Measurements from ENCODE around the gene OXCT1.
"Not testable (repeated sequence)": the region's sequence is repeated elsewhere in the genome, so short reads cannot be mapped to it uniquely, and the experiment has no call there.

Gene OXCT1

DNA sequence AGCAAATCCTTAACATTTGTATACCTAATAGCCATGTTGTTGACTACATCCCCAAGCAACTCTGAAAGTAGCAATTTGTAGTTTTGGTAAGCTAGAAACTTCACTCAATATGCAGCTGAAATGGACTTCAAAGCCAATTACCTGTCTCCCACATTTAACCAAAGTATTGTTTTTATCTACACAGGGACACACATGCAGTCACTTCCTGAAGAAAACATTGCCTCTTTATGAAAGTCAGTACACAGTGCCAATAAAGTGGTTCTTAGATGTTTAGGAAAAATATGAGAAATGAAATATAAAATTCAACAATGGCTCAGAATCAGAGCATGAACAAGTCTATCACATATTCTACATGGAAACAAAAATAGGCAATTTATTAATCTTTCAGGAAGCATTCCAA lies 49.2 kb downstream of the OXCT1 start:
- DNase-seq = no peak

- no peak for DNase-seq
These were observed 50.1 kb downstream of the OXCT1 start for GRCh38 chr5:41820150-41820549.

DNA sequence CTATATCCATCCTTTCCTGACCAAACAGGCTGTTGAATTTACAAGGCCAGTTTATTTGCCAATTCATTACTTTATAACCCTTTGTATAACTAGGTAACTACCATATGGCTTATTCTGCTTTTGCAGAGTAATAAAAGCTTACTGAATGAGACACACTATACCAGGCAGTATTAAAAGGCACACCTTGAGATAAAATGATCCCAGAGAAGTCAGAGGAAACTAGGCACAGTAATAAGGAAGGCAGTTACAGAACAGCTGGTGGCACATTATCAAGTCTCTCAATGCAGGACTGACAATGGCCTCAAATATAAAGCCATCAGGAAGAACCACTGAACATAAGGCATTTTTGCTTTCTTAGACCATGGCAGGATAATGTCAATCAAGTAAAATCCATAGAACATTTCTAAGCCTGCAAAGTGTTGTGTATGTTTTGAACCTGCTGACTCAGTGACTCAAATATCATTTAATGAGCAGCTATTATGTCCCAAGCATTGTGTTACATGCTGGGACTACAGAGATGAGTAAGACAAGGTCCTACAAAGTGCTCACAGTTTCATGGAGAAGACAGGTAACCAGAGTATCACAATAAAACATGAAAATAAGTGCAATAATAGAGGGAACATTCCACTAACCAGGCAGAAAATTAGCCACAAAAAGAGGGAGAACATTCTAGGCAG lies 52.5 kb downstream of the OXCT1 start:
- DNase-seq = no peak

DNA sequence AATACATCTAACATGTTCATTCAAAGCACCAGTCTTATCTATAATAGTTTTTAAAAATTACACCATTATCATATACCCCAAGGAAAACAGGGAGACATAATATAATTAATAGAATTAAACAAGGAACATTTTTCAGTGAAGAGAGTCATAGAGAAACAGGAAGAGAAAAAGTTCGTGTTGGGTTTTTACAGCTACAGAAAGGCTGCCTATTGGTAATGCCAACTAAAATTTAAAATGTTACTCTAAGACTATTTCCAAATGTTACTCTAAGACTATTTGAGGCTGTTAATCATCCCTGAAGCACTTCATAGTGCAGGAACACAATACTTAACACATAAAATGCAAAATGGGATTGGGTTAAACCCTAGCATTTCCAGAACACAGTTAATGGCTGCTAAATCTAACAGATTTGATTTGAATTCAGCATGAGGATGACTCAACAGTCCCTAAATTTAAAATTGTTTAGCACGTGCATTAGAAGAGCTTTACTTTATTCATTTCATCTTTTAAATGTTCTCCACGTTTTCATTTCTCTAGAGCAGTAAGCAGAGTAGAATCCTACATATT lies 54.5 kb downstream of the OXCT1 start:
- DNase-seq = no peak

- DNase-seq = no peak
These were observed 55.0 kb downstream of the OXCT1 start for GRCh38 chr5:41815261-41815660.

DNA sequence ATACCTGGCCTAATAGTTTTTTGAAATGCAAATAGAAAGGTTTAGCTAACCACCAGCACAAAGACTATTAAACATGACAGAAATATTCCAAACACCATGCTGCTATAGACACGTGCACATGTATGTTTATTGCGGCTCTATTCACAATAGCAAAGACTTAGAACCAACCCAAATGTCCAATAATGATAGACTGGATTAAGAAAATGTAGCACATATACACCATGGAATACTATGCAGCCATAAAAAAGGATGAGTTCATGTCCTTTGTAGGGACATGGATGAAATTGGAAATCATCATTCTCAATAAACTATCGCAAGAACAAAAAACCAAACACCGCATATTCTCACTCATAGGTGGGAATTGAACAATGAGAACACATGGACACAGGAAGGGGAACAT lies 55.9 kb downstream of the OXCT1 start:
- not testable (repeated sequence) for DNase-seq

- no peak for DNase-seq
These were observed 58.1 kb downstream of the OXCT1 start for GRCh38 chr5:41812156-41812555.

DNA sequence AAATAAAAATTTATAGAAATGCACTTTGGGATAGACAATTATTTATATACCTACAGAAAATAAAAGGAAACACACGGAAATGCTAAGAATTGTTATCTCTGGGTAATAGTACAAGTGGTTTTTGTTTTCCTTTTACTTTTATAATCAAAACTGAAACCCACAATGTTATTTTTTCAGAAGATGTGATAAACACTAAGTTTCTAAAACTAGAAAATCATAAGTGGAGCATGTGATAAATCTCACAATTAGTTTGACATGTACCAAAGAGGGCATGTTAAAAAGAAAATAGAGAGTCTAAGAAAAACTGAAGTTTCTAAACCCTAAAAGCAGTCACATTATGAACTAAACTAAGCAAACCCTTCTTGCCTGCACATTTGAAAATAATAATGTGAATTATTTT lies 61.1 kb downstream of the OXCT1 start:
- DNase-seq = no peak

DNA sequence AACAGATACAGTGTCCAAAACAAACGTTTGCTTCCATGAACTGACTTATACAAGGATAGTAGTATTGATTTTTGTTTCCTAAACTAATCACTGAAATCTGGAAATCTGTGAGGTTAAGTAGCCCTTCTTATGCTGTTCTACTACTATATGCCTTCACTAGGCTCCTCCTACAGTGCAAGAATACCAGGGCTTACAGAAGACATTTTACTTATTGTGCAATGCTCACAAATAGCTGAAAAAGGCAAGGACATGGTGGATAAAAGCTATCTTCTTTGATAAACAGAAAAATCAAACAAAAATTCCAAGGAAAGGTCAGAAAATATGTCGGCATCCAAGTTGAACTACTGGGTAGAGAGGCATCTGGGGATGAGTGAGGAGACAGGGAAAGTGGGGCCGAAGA lies 61.9 kb downstream of the OXCT1 start:
- DNase-seq = no peak

DNA sequence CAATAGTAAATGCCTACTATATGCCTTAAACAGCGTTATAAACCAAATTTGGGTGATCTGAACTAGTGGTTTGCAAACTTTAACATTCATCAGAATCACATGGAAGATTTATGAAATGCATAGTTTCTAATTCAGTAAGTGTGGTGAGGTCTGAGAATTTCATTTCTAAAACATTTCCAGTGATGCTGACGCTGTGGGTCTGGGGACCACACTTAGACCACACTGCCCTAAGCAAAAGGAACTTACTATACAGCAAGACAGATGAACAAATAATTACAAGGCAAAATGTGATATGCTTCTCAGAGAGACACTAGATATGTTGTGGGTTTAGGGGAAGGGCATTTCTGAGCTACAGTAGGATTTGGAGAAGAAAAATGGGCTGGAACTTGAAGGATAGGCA lies 72.6 kb downstream of the OXCT1 start:
- DNase-seq = no peak

GRCh38 chr5:41796061-41796460 lies 74.2 kb downstream of the OXCT1 start:
- DNase-seq = no peak

DNA sequence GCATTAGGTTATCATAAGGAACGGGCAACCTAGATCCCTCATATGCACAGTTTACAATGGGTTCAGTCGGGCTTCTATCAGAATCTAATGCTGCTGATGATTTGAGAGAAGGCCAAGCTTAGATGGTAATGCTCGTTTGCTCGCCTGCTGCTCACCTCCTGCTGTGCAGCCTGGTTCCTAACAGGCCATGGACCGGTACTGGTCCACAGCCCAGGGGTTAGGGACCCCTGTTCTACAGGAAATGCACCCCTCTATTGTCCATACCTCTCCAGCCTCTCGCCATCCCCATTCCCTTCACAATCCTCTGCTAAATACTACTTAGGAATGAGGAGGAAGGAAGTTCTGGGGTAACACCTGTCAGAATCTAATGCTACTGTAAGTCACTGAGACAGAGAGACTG lies 75.1 kb downstream of the OXCT1 start:
- DNase-seq = no peak

DNA sequence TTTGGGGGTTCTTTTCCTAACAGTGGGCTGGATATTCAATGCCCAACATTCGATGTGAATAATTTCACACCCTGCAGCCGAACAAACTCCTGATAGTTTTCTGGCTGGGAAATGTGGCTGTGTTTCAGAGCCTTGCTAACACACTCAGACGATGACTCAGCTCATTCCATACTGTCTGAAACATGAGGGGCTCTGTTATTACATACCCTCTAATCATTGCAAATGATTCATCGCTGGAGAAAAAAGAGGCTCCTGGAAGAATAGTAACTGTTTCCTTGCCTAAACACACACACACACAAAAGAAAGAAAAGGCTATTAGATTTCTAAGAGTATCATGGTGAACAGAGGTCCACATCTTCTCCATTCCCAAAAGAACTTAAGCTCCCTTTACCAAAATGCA lies 75.8 kb downstream of the OXCT1 start:
- DNase-seq = no peak

DNA sequence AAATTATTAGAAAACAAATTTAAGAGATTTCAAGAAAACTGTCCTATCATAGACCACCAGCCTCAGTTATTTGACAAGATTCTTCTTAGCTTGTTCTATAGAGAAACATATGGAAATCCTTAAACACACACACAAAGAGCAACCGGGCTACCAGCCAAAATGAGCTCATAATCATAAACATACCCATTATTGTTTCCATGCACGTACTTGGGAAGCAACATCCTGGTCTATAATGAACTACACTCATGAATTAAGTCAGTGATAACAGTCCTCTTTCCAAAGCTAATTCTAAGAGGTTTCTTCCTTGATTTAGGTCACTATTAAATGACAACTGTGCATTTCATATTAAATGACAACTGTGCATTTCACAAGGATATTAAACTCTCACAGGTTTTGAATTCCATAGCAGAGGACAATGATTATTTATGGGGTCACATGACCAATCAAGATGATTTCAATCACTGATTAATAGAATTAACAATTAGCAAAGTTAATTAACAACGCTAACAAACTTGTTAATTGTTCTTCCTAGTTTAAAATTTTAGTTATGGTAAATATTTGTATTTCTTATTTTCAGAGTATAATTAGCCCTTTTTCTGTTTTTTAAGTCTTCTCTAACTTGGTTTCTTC lies 77.0 kb downstream of the OXCT1 start:
- no peak for DNase-seq

- DNase-seq = no peak
These were observed 80.0 kb downstream of the OXCT1 start for GRCh38 chr5:41790038-41790776.

DNA sequence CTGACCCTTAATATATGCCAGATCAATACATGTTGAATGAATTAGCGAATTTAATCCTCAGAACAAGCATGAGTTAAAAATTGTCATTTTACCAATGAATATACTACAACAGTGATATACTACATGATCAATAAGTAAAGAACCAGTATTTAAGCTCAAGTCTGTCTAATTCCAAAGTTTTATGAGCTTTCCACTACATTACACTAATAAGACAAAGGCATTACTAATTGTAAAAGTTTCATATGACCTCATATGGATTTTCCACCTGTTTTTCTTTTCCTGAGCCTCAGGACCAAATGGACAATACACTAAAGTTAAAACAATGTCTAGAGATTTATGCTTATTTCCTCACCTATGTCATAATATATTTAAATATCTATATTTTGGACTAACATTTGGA lies 80.8 kb downstream of the OXCT1 start:
- DNase-seq = no peak

- DNase-seq = no peak
These were observed 81.3 kb downstream of the OXCT1 start for GRCh38 chr5:41788941-41789368.

DNA sequence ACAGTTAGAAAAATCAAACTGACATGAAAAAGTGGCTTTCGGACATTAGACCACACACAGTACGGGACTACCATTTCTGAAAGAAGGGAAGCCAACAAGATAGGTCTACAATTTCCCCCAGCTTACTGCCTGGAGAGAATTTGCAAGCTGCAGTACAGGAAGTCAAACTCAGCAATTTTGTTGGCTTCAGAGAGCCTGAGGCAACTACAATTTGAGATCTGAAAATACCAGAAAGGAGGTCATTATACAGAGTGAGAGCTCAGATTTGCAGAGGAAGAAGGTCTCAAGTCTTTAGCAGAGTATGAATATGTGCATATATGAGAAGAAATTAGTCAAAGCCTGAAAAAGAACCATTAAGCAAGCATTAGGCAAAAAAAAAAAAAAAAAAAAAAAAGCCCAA lies 83.0 kb downstream of the OXCT1 start:
- DNase-seq = no peak

DNA sequence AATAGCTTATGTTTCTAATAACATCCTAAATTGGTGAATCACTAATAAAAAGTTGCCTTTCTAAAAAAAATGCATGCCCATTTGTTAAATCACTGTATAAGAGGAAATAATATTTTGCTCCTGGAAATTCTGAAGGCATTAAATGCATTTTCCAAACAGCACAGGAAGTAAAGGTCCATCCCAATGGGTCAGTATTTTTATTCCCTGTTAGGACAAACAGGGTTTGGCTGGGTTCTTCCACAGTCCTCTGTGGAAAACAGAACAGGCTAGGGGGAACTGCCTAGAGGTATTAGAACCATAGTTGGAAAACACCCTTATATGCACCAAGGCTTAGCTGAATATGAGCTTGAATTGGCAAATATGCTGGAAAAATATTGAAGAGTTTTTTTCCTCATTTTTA lies 85.2 kb downstream of the OXCT1 start:
- DNase-seq = no peak

- DNase-seq = no peak
These were observed 91.8 kb downstream of the OXCT1 start for GRCh38 chr5:41778410-41778809.

DNA sequence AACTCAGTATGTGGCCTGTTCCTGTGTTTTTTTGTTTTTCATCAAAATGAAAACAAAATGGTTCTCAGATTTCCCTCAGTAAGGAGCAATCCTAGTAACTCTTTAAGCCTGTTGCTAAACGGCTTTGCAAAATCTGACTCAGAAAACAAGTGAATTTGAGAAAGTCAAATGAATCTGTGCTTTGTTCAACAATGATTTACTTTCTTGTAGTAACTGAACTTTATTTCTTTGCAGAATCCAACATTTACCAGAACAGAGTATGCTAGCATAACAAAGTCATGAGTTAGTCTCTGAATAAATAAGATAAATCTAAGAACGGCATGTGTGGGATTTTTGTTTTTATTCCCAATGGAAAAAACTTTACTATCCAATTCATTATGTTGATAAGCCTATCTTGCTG lies 93.8 kb downstream of the OXCT1 start:
- DNase-seq = no peak

- no peak for DNase-seq
These were observed 96.4 kb downstream of the OXCT1 start for GRCh38 chr5:41773799-41774198.

DNA sequence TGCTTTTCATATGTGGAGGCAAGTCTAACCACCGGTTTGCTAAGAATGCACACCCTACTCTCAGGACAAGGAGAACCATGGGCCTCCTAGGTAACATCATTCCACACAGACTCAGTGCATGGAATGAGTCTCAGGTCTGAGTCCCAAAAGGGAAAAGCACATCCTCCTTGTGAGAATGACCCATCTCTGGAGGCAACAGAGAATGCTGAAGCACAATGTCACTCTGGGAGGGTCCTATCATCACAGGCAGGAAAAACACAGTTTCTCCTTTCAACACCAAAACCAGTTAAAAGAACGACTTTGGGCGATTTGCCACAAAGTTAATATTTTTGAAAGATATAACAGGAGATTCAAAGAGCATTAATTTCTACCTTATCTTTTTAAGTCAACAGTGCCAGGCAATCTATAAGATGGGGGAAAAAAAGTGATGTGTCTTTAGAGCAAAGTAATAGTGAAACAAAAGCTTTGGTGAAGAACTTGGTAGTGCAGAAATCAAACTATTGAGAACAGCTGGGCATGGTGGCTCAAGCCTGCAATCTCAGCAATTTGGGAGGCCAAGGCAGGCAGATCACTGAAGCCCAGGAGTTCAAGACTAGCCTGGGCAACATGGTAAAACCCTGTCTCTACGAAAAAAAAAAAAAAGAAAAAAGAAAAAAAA lies 97.3 kb downstream of the OXCT1 start:
- DNase-seq = no peak

Measured in stimulated activated naive CD4-positive, alpha-beta T cell (primary cell).